WTC11 (cell line): ENCODE results near the gene MRPL32. TPM values are rescaled to one million over a fixed set of nuclear protein-coding genes. Genes with fewer than 3 reads are reported as not detected.

Experiments
- ATAC-seq: fragments of 200-7000 bp; cut with Tn5 transposase; 2 replicates; pipeline ENCODE4 v1.10.0; 2021; ENCODE audit warnings: mild to moderate bottlenecking, moderate library complexity
- CTCF ChIA-PET: fragments of 300-600 bp; sonication (Branson Sonifier 250); formaldehyde crosslinking; loops from one replicate; lab custom pipeline; 2021; ENCODE audit warnings: antibody characterized with exemption; lab: Charles Lee
- POLR2A ChIA-PET: fragments of 350-600 bp; sonication (Branson Sonifier 250); formaldehyde crosslinking; loops from one replicate; lab custom pipeline; 2021; ENCODE audit warnings: antibody characterized with exemption; lab: Charles Lee
- DNase-seq: peaks from one replicate; pipeline ENCODE4 v3.0.0; 2021; ENCODE audit warnings: low spot score
- H3K27ac Mint-ChIP-seq: 2 replicates; pipeline ENCODE4 v1.8.0; 2021; ENCODE audit warnings: mixed read lengths
- H3K27me3 Mint-ChIP-seq: 2 replicates; pipeline ENCODE4 v1.8.0; 2021; ENCODE audit warnings: low read depth, mild to moderate bottlenecking, moderate library complexity, mixed read lengths
- H3K36me3 Mint-ChIP-seq: 2 replicates; pipeline ENCODE4 v1.8.0; 2021; ENCODE audit warnings: mixed read lengths
- H3K4me1 Mint-ChIP-seq: 2 replicates; pipeline ENCODE4 v1.8.0; 2022; ENCODE audit warnings: mixed read lengths
- H3K4me3 Mint-ChIP-seq: 2 replicates; pipeline ENCODE4 v1.8.0; 2021; ENCODE audit warnings: mild to moderate bottlenecking, moderate library complexity, mixed read lengths
- H3K9me3 Mint-ChIP-seq: 2 replicates; pipeline ENCODE4 v1.8.0; 2021; ENCODE audit warnings: mixed read lengths
- ARID4B ChIP-seq: sonication (generic); formaldehyde crosslinking; IDR thresholded peaks from 2 replicates; pipeline ENCODE4 v1.8.0; 2023; ENCODE audit warnings: missing genetic modification reagents, mild to moderate bottlenecking, borderline replicate concordance
- ATF2 ChIP-seq: sonication (generic); formaldehyde crosslinking; IDR thresholded peaks from 2 replicates; pipeline ENCODE4 v1.8.1; 2022; ENCODE audit warnings: low read depth, missing genetic modification reagents, borderline replicate concordance
- ATF3 ChIP-seq: sonication (generic); formaldehyde crosslinking; conservative IDR thresholded peaks from 2 replicates; pipeline ENCODE4 v1.8.1; 2022; ENCODE audit warnings: mild to moderate bottlenecking, missing genetic modification reagents
- CDX4 ChIP-seq: fragments of 250-450 bp; sonication (Bioruptor Pico); IDR thresholded peaks from 2 replicates; pipeline ENCODE4 v1.9.0; 2021; ENCODE audit warnings: moderate library complexity, mild to moderate bottlenecking, inconsistent platforms, borderline replicate concordance
- E2F4 ChIP-seq: sonication (generic); formaldehyde crosslinking; IDR thresholded peaks from 2 replicates; pipeline ENCODE4 v1.8.1; 2022; ENCODE audit warnings: low read depth, mild to moderate bottlenecking, moderate library complexity, missing genetic modification reagents, borderline replicate concordance
- ESRRA ChIP-seq: sonication (generic); formaldehyde crosslinking; IDR thresholded peaks from 2 replicates; pipeline ENCODE4 v1.8.1; 2022; ENCODE audit warnings: mild to moderate bottlenecking, missing genetic modification reagents, borderline replicate concordance
- FOXK1 ChIP-seq: sonication (generic); formaldehyde crosslinking; IDR thresholded peaks from 2 replicates; pipeline ENCODE4 v1.8.0; 2022; ENCODE audit warnings: mild to moderate bottlenecking, moderate library complexity, missing genetic modification reagents
- GTF2I ChIP-seq: fragments of 250-450 bp; sonication (Bioruptor Pico); conservative IDR thresholded peaks from 2 replicates; pipeline ENCODE4 v1.4.0; 2021; ENCODE audit warnings: mild to moderate bottlenecking
- JAZF1 ChIP-seq: fragments of 250-450 bp; sonication (Bioruptor Pico); IDR thresholded peaks from 2 replicates; pipeline ENCODE4 v1.9.0; 2021; ENCODE audit warnings: moderate library complexity, mild to moderate bottlenecking, inconsistent platforms
- MXD4 ChIP-seq: fragments of 250-450 bp; sonication (Bioruptor Pico); IDR thresholded peaks from 2 replicates; pipeline ENCODE4 v1.8.0; 2021; ENCODE audit warnings: mild to moderate bottlenecking, moderate library complexity, borderline replicate concordance
- RORB ChIP-seq: fragments of 250-450 bp; sonication (Bioruptor Pico); IDR thresholded peaks from 2 replicates; pipeline ENCODE4 v1.9.0; 2021; ENCODE audit warnings: mild to moderate bottlenecking
- SMAD4 ChIP-seq: sonication (generic); formaldehyde crosslinking; IDR thresholded peaks from 2 replicates; pipeline ENCODE4 v1.8.0; 2022; ENCODE audit warnings: mild to moderate bottlenecking, missing genetic modification reagents
- SP1 ChIP-seq: sonication (generic); formaldehyde crosslinking; conservative IDR thresholded peaks from 2 replicates; pipeline ENCODE4 v1.8.1; 2022; ENCODE audit warnings: missing genetic modification reagents
- ZBTB21 ChIP-seq: sonication (generic); formaldehyde crosslinking; IDR thresholded peaks from 2 replicates; pipeline ENCODE4 v1.8.1; 2023; ENCODE audit warnings: mild to moderate bottlenecking, missing genetic modification reagents, borderline replicate concordance
- ZNF121 ChIP-seq: sonication (generic); formaldehyde crosslinking; IDR thresholded peaks from 2 replicates; pipeline ENCODE4 v1.8.0; 2023; ENCODE audit warnings: missing genetic modification reagents
- ZNF232 ChIP-seq: sonication (generic); formaldehyde crosslinking; IDR thresholded peaks from 2 replicates; pipeline ENCODE4 v1.8.0; 2022; ENCODE audit warnings: mild to moderate bottlenecking, missing genetic modification reagents
- ZNF416 ChIP-seq: fragments of 250-450 bp; sonication (Bioruptor Pico); IDR thresholded peaks from 2 replicates; pipeline ENCODE4 v1.9.0; 2021; ENCODE audit warnings: mild to moderate bottlenecking, inconsistent platforms
- total RNA-seq: library from RNA; stranded (reverse); gene quantifications from 3 replicates; pipeline ENCODE4 v1.2.3, GENCODE V29; 2021
- TF ChIP-seq, protein P1 (sequence below): sonication (generic); formaldehyde crosslinking; IDR thresholded peaks from 2 replicates; pipeline ENCODE4 v1.8.0; 2022; ENCODE audit warnings: missing genetic modification reagents
- TF ChIP-seq, protein P2 (sequence below): fragments of 200-600 bp; IDR thresholded peaks from 2 replicates; pipeline ENCODE4 v1.8.0; 2022; ENCODE audit warnings: antibody characterized with exemption

Gene MRPL32
- total RNA-seq, 1 experiment from 2014 or later, result 84.4 TPM

DNA sequence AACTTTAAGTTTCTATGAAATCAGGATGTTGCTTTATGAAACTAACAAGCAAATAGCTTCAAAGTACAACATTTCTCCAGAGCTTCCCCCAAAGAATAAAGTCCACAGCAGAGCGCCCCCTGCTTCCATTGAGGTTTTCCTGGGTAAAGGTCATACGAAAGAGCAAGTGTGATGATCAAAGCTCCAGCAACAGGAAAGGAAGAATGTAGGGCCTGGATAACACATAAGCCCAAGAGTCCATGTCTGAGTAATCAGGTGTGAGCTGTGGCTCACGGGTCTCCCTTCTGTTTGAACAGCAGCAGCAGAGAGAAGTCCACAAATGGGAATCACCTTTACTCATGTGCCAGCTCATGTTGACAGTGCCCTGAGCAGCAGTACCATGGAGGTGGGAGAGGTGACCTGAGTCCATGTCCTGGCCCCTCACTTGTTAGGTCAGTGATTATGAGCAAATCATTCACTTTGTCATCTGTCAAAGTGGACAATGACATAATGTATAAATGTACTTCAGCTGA is 50.5 kb downstream of the MRPL32 start:
- no peak overlapping the region for H3K27ac Mint-ChIP-seq
- CTCF ChIA-PET, result interaction anchor here (0.6 to 2.5 kb wide), 35 partner anchors 10 to 472 kb away, joined by 3 to 37 read pairs (median 3); partner anchors contain the start of genes MRPL32 and PSMA2
- peaks cover 6% of the 10 kb centered on the region for H3K36me3 Mint-ChIP-seq
- no peaks in the 10 kb centered on the region for H3K27me3 Mint-ChIP-seq
- DNase-seq (peak; percentile 17), ATAC-seq (peak; percentile 39)
- no peak overlapping the region for H3K4me3 Mint-ChIP-seq
- H3K9me3 Mint-ChIP-seq, result peaks cover 41% of the 10 kb centered on the region
- H3K4me1 Mint-ChIP-seq, result no peaks in the 10 kb centered on the region
- TF ChIP-seq, protein P1, sequence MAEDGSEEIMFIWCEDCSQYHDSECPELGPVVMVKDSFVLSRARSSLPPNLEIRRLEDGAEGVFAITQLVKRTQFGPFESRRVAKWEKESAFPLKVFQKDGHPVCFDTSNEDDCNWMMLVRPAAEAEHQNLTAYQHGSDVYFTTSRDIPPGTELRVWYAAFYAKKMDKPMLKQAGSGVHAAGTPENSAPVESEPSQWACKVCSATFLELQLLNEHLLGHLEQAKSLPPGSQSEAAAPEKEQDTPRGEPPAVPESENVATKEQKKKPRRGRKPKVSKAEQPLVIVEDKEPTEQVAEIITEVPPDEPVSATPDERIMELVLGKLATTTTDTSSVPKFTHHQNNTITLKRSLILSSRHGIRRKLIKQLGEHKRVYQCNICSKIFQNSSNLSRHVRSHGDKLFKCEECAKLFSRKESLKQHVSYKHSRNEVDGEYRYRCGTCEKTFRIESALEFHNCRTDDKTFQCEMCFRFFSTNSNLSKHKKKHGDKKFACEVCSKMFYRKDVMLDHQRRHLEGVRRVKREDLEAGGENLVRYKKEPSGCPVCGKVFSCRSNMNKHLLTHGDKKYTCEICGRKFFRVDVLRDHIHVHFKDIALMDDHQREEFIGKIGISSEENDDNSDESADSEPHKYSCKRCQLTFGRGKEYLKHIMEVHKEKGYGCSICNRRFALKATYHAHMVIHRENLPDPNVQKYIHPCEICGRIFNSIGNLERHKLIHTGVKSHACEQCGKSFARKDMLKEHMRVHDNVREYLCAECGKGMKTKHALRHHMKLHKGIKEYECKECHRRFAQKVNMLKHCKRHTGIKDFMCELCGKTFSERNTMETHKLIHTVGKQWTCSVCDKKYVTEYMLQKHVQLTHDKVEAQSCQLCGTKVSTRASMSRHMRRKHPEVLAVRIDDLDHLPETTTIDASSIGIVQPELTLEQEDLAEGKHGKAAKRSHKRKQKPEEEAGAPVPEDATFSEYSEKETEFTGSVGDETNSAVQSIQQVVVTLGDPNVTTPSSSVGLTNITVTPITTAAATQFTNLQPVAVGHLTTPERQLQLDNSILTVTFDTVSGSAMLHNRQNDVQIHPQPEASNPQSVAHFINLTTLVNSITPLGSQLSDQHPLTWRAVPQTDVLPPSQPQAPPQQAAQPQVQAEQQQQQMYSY (CRISPR knock-in tag), result no peak
- TF ChIP-seq ZNF416 (CRISPR knock-in tag), result no peak
- no peak for TF ChIP-seq GTF2I
- no peak for TF ChIP-seq E2F4
- TF ChIP-seq MXD4, result no peak
- TF ChIP-seq ARID4B (CRISPR knock-in tag), result no peak
- no peak for TF ChIP-seq ZBTB21 (CRISPR knock-in tag)
- TF ChIP-seq ZNF121 (CRISPR knock-in tag), result no peak
- no peak for TF ChIP-seq FOXK1 (CRISPR knock-in tag)
- no peak for TF ChIP-seq SMAD4 (CRISPR knock-in tag)
- POLR2A ChIA-PET, result interaction anchor here (0.5 to 0.7 kb wide), 2 partner anchors 33 to 887 kb away, joined by 4 to 5 read pairs; partner anchors contain the start of gene MRPS24

DNA sequence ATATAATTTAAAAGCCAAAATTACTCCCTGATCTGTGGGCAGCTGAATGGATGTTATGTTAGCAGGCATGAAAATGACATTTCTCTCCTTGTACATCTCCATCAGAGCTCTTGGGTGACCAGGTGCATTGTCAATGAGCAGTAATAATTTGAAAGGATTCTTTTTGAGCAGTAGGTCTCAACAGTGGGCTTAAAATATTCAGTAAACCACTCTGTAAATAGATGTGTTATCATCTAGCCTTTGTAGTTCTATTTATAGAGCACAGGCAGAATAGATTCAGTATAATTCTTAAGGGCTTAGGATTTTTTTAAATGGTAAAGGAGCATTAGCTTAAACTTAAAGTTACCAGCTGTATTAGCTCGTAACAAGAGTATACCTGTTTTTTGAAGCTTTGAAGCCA is 52.0 kb downstream of the MRPL32 start:
- Mint-ChIP-seq H3K9me3 (peaks cover 41% of the 10 kb centered on the region), H3K4me1 (no peaks in the 10 kb centered on the region), H3K27me3 (no peaks in the 10 kb centered on the region), H3K4me3 (no peak overlapping the region), H3K27ac (no peak overlapping the region), H3K36me3 (peaks cover 6% of the 10 kb centered on the region)
- DNase-seq (no peak), ATAC-seq (no peak)
- ChIA-PET POLR2A (no interaction called here), CTCF (interaction anchor here (0.8 to 2.2 kb wide), 2 partner anchors 43 to 598 kb away, joined by 5 to 6 read pairs; no protein-coding TSS in a partner anchor)
- TF ChIP-seq SP1, result no peak
- TF ChIP-seq, protein P2, sequence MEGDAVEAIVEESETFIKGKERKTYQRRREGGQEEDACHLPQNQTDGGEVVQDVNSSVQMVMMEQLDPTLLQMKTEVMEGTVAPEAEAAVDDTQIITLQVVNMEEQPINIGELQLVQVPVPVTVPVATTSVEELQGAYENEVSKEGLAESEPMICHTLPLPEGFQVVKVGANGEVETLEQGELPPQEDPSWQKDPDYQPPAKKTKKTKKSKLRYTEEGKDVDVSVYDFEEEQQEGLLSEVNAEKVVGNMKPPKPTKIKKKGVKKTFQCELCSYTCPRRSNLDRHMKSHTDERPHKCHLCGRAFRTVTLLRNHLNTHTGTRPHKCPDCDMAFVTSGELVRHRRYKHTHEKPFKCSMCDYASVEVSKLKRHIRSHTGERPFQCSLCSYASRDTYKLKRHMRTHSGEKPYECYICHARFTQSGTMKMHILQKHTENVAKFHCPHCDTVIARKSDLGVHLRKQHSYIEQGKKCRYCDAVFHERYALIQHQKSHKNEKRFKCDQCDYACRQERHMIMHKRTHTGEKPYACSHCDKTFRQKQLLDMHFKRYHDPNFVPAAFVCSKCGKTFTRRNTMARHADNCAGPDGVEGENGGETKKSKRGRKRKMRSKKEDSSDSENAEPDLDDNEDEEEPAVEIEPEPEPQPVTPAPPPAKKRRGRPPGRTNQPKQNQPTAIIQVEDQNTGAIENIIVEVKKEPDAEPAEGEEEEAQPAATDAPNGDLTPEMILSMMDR, result no peak
- TF ChIP-seq CDX4 (CRISPR knock-in tag), result no peak
- no peak for TF ChIP-seq JAZF1 (CRISPR knock-in tag)
- TF ChIP-seq ZNF232 (CRISPR knock-in tag), result no peak
- no peak for TF ChIP-seq RORB (CRISPR knock-in tag)
- TF ChIP-seq ESRRA, result no peak
- TF ChIP-seq ATF2, result no peak
- no peak for TF ChIP-seq ATF3 (CRISPR knock-in tag)
